Measurements from ENCODE around the gene CEP164.

- no peak for TF ChIP-seq POLR2A (IDR thresholded peaks at IDR 0.05; ENCODE audit: control extremely low read depth in 1 of 2, low read depth in 2 of 2, low read length in 2 of 2)
- no peak for TF ChIP-seq GABPA (IDR thresholded peaks at IDR 0.05; ENCODE audit: borderline replicate concordance, insufficient read depth, low read length)
Observed at GRCh38 chr11:117428856-117429229, 101.2 kb downstream of the CEP164 start.
